ENCODE measurements around the gene NCR3LG1.

NCR3LG1 gene

DNA sequence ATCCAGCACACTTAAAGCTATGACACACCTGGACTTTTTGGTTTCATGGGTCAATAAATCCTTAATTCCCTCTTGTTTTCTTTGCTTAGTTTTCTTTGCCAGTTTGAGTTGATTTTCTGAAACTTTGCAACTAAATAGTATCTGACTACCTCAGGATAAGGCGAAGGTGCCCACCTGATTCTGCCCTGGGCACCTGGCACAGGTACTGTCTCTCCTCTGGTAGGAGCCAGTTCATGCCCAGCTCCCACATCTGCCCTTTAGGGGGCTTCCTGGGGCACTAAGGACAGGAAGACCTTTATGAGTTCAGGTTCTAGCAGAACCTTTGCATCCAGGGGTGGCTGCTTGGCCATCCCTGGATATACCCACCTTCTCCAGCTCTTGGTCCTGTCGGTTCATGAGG lies 56.4 kb downstream of the NCR3LG1 start:
- peaks cover 6% of the 10 kb centered on the region for H3K4me1 ChIP-seq (ENCODE audit: control insufficient read depth, low read length)
- H3K4me3 ChIP-seq (ENCODE audit: low read length): no peak overlapping the region
- no peaks in the 10 kb centered on the region for H3F3A ChIP-seq (ENCODE audit: control insufficient read depth, insufficient read depth)
- TF ChIP-seq EZH2phosphoT487 (IDR thresholded peaks at IDR 0.05; ENCODE audit: borderline replicate concordance, low read length) (no peak), CTCF (IDR thresholded peaks at IDR 0.05; ENCODE audit: low read depth, low read length, poor library complexity, severe bottlenecking) (no peak)
- H3K4me2 ChIP-seq (ENCODE audit: low read length): no peak overlapping the region
- no peaks in the 10 kb centered on the region for H3K79me2 ChIP-seq (ENCODE audit: control insufficient read depth, low read length)
- no peaks in the 10 kb centered on the region for H3K9me2 ChIP-seq (replicated peaks; ENCODE audit: control insufficient read depth, low read length)
- H3K36me3 ChIP-seq (ENCODE audit: control insufficient read depth, low read length): no peaks in the 10 kb centered on the region
- H4K20me1 ChIP-seq (ENCODE audit: control insufficient read depth, insufficient read depth, low read depth, low read length): no peaks in the 10 kb centered on the region
- H3K27ac ChIP-seq (ENCODE audit: low read depth, low read length): no peak overlapping the region
- H3K27me3 ChIP-seq (ENCODE audit: control insufficient read depth, low read length): no peaks in the 10 kb centered on the region
- no peaks in the 10 kb centered on the region for H3K9me3 ChIP-seq (ENCODE audit: control insufficient read depth, insufficient read depth, low read length)

DNA sequence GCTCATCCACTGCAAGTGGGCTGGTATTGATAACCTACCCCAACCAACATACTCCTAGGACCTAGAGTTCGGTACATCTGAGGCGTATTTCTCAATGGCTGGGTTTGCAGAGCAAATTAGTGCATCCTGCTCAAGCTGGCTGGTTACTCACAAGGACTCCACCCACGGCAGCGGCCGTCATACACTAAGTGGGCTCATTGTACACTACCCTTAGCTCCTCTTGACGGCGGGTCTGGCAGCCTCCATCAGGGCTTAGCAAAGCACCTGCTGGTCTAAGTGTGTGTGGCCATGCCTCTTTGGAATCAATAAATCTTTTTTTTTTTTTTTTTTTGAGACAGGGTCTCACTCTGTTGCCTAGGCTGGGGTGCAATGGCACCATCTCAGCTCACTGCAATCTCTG lies 57.0 kb downstream of the NCR3LG1 start:
- Histone ChIP-seq H3F3A (ENCODE audit: control insufficient read depth, insufficient read depth) (no peaks in the 10 kb centered on the region), H3K79me2 (ENCODE audit: control insufficient read depth, low read length) (no peaks in the 10 kb centered on the region), H3K9me3 (ENCODE audit: control insufficient read depth, insufficient read depth, low read length) (no peaks in the 10 kb centered on the region), H3K4me1 (ENCODE audit: control insufficient read depth, low read length) (peaks cover 6% of the 10 kb centered on the region), H3K27me3 (ENCODE audit: control insufficient read depth, low read length) (no peaks in the 10 kb centered on the region), H3K4me3 (ENCODE audit: low read length) (no peak overlapping the region), H3K27ac (ENCODE audit: low read depth, low read length) (no peak overlapping the region), H3K36me3 (ENCODE audit: control insufficient read depth, low read length) (no peaks in the 10 kb centered on the region), H3K9me2 (replicated peaks; ENCODE audit: control insufficient read depth, low read length) (no peaks in the 10 kb centered on the region), H4K20me1 (ENCODE audit: control insufficient read depth, insufficient read depth, low read depth, low read length) (no peaks in the 10 kb centered on the region), H3K4me2 (ENCODE audit: low read length) (no peak overlapping the region)
- TF ChIP-seq CTCF (IDR thresholded peaks at IDR 0.05; ENCODE audit: low read depth, low read length, poor library complexity, severe bottlenecking): no peak
- no peak for TF ChIP-seq EZH2phosphoT487 (IDR thresholded peaks at IDR 0.05; ENCODE audit: borderline replicate concordance, low read length)

DNA sequence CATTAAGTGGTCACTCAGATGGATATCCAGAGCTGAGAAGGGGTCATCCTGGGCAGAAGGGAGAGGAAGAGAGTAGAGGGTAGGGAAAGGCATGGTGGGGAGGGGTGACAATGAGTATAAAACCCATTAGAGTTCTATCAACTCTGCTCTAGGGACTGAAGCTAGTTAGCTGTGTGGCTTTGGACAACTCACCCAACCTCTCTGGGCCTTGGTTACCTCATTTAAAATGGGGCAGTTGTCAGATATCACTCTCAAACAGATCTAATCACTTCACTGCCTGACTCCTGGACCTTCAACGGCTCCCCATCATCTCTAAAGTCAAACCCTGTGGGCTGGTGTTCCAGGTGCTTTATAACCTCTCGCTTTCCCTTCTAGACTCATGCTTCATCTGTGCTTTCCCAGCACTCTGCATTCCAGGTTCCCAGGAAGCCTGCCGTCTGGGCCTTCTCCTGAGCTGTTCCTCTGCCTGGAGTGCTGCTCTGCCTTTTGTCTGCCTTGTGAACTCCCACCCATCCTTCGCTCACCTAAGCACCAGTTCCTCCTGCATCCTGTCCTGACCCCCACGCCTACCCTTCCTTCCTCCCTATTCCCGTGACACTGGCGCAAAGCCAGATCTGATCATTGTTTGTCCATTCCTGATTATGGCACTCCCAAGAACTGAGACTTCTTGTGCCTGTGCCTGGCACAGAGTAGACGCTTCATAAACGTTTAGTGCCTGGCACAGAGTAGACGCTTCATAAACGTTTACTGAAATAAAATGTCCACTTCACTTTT lies 59.2 kb downstream of the NCR3LG1 start:
- Histone ChIP-seq H3K79me2 (ENCODE audit: control insufficient read depth, low read length) (no peaks in the 10 kb centered on the region), H3F3A (ENCODE audit: control insufficient read depth, insufficient read depth) (no peaks in the 10 kb centered on the region)

More for the DNA sequence above, 59.2 kb downstream of the NCR3LG1 start:
- H3K27me3 ChIP-seq (ENCODE audit: control insufficient read depth, low read length): 0 out of 2 replicates have a peak, but pooled peaks cover under 1% of the 10 kb centered on the region
- H3K4me2 ChIP-seq (ENCODE audit: low read length): no peak overlapping the region
- H4K20me1 ChIP-seq (ENCODE audit: control insufficient read depth, insufficient read depth, low read depth, low read length): no peaks in the 10 kb centered on the region
- no peak overlapping the region for H3K4me3 ChIP-seq (ENCODE audit: low read length)
- no peak overlapping the region for H3K27ac ChIP-seq (ENCODE audit: low read depth, low read length)
- TF ChIP-seq EZH2phosphoT487 (IDR thresholded peaks at IDR 0.05; ENCODE audit: borderline replicate concordance, low read length) (no peak), CTCF (IDR thresholded peaks at IDR 0.05; ENCODE audit: low read depth, low read length, poor library complexity, severe bottlenecking) (no peak)
- no peaks in the 10 kb centered on the region for H3K36me3 ChIP-seq (ENCODE audit: control insufficient read depth, low read length)
- no peaks in the 10 kb centered on the region for H3K9me2 ChIP-seq (replicated peaks; ENCODE audit: control insufficient read depth, low read length)
- H3K9me3 ChIP-seq (ENCODE audit: control insufficient read depth, insufficient read depth, low read length): no peaks in the 10 kb centered on the region
- H3K4me1 ChIP-seq (ENCODE audit: control insufficient read depth, low read length): no peaks in the 10 kb centered on the region
